ENCODE measurements around the gene ELMO3.

DNA sequence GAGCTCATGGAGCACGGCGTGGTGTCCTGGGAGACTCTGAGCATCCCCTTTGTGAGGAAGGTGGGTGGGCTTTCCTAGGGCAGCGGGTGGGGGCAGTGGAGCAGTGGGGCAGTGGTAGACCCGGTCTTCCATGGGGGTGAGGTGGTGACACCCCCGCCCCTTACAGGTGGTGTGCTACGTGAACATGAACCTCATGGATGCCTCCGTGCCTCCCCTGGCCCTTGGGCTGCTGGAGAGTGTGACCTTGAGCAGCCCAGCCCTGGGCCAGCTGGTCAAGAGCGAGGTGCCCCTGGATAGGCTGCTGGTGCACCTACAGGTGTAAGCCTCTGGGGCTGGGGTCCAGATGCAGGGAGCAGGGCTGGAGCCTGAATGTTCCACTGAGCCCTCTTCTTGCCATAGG lies 1.6 kb downstream of the ELMO3 start:
- TF ChIP-seq, protein P1, sequence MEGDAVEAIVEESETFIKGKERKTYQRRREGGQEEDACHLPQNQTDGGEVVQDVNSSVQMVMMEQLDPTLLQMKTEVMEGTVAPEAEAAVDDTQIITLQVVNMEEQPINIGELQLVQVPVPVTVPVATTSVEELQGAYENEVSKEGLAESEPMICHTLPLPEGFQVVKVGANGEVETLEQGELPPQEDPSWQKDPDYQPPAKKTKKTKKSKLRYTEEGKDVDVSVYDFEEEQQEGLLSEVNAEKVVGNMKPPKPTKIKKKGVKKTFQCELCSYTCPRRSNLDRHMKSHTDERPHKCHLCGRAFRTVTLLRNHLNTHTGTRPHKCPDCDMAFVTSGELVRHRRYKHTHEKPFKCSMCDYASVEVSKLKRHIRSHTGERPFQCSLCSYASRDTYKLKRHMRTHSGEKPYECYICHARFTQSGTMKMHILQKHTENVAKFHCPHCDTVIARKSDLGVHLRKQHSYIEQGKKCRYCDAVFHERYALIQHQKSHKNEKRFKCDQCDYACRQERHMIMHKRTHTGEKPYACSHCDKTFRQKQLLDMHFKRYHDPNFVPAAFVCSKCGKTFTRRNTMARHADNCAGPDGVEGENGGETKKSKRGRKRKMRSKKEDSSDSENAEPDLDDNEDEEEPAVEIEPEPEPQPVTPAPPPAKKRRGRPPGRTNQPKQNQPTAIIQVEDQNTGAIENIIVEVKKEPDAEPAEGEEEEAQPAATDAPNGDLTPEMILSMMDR (IDR thresholded peaks at IDR 0.05) = no peak
- TF ChIP-seq POLR2AphosphoS5 (IDR thresholded peaks at IDR 0.05; ENCODE audit: low read depth, low read length) (no peak), REST (IDR thresholded peaks at IDR 0.05; ENCODE audit: insufficient read depth in 1 of 2, low read depth in 2 of 2, low read length in 1 of 2) (no peak)
